HL-60/S4 (cell line): ENCODE results near the gene MC3R.
"Not testable (repeated sequence)": the region's sequence is repeated elsewhere in the genome, so short reads cannot be mapped to it uniquely, and the experiment has no call there.

Experiments
- in situ Hi-C: fragments of 300-500 bp; cut with MboI; formaldehyde crosslinking; loops from 2 replicates; pipeline ENCODE4 v1.14.3; 2022; ENCODE audit warnings: low sequenced_read_pairs

The MC3R gene

DNA sequence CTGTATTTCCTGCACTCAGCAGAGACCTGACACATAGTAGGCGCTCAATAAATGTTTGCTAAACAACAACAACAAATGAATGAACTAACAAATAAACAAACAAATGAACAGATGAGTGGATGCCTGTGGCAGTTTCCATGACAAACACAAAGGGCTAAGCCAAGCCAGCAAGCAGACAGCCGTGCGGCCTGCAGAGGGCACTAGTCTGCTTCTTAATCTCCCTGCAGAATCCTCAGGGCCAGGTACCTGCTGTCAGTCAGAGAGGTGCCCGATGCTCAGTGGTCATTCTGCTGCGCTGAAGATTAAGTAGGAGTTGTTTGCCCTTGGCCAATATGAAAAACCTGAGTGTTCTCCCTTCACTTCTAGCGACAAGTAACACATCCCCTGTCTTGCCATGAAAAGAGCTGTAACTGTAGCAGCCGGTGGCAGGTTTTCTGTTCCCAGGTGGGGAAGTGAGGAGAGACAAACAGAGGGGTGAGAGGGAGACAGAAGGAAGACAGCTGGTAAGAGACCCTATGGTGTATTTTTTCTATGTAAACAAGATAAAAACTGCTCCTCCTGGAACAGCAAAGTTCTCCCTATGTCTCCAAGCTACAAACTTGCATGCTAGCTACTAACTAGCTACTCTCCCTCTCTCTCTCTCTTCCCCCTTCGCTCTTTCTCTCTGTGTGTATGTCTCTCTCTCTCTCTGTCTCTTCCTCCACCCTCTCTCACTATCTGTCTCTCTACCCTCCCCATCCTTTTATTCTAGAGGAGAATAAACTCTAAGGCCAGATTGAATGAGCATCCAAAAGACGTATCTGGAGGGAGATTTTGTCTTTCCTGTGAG is at the start of gene MC3R:
MC3R (plus strand) TSS at position 779 of the 829 bp plus-strand sequence. CDS start 112 bp downstream, outside the sequence.
- in situ Hi-C loops, result loop anchor here (25.0 kb wide), 1 partner anchor 1561 kb away; no protein-coding TSS in a partner anchor

- in situ Hi-C loops, result no loop called here
These were observed 48.1 kb upstream of the MC3R start for GRCh38 chr20:56200456-56200855.

DNA sequence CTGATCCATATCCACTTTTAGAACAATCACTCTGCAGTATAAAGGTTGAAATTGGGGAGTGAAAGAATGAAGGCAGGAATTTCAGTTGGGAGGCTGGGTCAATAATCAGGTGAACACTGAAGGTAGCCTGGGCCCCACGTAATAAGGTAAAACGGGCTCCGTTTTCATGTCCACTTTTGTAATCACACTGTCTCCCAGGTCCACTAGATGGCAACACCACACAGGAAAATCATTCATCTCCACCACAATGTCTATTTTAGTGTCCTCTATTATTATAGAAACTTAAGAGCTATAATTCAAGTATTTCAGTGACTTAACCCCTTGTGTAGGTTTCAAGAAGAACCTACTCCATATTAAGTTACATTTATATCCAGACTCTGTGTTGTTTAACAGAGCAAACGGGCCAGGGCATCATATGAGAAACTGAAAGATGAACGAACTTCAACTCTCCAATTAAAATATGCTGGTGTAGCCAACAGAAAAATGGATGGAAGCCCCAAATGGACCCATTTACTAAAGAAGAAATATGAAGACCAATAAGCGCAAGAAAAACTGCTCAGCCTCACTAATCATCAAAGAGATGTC is 45.9 kb upstream of the MC3R start:
- in situ Hi-C loops, result no loop called here

DNA sequence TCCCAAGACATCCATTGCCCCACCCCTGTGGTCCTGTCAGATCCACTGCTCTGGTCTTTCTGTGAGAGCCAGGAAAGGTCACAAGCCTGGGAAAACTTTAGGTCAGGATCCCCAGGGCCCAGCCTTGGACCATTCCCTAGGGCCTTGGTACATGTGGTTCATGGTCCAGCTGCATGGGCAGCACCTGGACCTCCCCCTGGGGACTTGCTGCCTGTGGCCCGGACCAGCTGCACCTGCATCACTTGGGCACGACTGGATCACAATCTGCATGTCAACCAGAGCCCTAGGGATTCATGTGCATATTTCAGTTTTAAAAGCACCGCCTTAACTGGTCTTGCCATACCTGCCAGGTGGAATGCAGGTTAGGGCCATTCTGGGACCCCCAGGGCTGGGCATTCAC is 44.3 kb upstream of the MC3R start:
- in situ Hi-C loops, result no loop called here

GRCh38 chr20:56205346-56205745 is 43.2 kb upstream of the MC3R start:
- in situ Hi-C loops, result no loop called here

DNA sequence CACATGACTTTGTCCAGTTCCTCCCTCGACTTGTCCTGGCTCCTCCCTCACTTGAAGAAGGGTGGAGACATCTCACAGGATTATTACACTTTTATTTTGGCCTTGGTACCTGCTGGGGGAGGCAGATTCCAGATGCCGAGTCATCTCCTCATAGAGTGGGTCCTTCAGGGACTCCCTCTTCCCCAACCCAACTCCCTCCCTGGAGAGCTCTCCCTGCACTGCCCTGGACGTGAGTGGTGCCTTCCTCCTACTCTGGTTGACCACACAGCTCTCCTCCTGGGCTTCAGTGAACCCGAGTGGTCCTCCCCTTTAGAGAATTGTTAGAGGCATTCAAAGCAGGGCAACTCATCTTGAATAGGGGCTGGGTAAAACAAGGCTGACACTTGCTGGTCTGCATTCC is 40.9 kb upstream of the MC3R start:
- in situ Hi-C loops, result no loop called here

DNA sequence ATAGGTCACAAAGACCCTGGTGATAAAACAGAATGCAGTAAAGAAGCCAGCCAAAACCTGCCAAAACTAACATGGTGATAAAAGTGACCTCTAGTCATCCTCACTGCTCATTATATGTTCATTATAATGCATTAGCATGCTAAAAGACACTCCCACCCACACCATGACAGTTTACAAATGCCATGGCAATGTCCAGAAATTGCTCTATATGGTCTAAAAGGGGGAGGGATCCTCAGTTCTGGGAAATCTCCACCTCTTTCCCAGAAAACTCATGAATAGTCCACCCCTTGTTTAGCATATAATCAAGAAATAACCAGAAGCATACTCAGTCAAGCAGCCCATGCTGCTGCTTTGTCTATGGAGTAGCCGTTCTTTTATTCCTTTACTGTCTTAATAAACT is 40.4 kb upstream of the MC3R start:
- in situ Hi-C loops, result no loop called here

DNA sequence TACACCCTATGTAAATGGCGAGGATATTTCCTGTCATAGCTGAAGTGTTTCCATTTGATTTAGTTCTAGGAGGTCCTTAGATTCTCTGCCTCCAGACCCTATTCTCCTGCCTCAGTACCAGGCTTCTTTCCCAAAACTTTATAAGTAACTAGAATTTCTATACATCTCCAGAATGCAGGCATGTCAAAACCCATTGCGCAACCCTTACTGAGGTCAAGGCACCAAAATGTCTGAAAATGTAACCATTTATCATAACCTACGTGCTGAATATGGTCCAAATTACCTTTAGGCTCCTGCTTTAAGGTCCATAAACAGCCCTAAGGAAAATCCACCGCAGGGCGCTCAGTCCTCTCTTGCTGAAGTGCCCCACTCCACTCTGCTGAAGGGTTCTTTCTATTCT is 37.5 kb upstream of the MC3R start:
- in situ Hi-C loops, result no loop called here

DNA sequence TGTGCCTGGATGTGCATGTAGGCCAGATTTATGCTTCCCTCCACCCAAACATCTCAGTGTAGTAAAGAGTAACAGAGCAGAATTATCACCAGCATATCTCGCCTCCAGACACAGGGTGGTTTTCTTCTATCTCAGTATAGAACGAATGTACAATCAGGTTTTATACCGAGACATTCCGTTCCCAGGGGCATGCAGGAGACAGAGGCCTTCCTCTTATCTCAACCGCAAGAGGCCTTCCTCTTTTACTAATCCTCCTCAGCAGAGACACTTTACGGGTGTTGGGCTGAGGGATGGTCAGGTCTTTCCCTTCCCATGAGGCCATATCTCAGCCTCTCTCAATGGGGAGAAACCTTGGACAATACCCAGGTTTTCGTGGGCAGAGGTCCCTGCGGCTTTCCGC is 36.4 kb upstream of the MC3R start:
- in situ Hi-C loops, result no loop called here

DNA sequence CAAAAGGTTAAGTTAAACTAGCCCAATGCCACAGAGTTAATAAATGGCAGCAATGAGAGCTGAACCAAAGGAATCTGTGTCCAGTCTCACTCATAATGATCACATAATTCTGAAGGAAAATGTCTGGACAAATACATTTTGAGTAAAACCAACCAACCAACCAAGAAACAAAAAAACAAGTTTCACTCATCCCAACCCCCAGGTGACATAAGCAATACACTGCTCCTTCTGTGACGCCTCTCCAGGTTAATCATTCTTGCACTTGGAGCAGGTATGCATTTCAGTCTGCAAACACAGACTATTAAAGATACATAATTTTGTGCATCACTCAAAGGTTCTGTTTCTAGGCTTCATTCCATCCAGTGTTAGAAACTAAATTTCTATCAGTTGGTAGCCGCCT is 35.2 kb upstream of the MC3R start:
- in situ Hi-C loops, result no loop called here

- in situ Hi-C loops, result no loop called here
These were observed 33.4 kb upstream of the MC3R start for GRCh38 chr20:56215115-56215514.

- in situ Hi-C loops, result no loop called here
These were observed 30.7 kb upstream of the MC3R start for GRCh38 chr20:56217829-56218228.

GRCh38 chr20:56221186-56221585 is 27.3 kb upstream of the MC3R start:
- in situ Hi-C loops, result not testable (repeated sequence)

- in situ Hi-C loops, result no loop called here
These were observed 26.3 kb upstream of the MC3R start for GRCh38 chr20:56222201-56222600.

DNA sequence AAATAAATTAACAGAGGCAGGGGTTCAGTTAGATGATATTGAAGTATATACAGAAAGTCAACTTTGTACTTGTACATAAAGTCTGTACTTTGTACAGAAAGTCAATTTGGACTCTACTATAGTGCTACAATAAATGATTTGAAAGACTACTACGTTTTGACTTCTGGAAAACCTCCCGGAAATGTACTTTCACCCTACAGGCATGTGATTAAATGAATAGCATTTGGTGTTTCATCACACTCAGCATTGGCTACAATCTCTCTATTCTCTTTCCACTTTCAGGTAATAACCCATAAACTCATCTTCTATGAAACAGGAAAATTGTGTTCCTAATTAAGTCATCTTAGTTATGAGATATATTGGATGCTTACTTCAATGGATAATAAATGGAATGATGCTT is 25.6 kb upstream of the MC3R start:
- in situ Hi-C loops, result no loop called here

- in situ Hi-C loops, result no loop called here
These were observed 25.2 kb upstream of the MC3R start for GRCh38 chr20:56223352-56223751.

GRCh38 chr20:56228021-56228420 is 20.5 kb upstream of the MC3R start:
- in situ Hi-C loops, result loop anchor here (25.0 kb wide), 1 partner anchor 1541 kb away; no protein-coding TSS in a partner anchor

DNA sequence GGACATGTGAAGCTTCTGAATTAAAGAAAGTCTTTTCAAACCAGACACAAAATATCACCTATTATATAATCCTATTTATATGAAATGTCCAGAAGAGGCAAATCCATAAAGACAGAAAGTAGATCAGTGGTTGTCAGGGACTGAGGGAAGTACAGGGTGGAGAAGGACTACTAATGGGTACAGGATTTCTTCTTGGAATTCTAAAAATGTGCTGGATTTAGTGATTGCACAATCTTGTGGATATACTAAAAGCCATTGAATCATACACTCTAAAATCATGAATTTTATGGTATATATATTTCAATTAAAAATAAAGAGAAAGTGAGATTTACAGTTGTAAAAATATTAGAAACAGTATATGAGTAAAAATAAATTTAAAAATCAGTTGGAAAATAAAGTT is 18.7 kb upstream of the MC3R start:
- in situ Hi-C loops, result loop anchor here (25.0 kb wide), 1 partner anchor 1543 kb away; no protein-coding TSS in a partner anchor

GRCh38 chr20:56234110-56234509 is 14.4 kb upstream of the MC3R start:
- in situ Hi-C loops, result loop anchor here (25.0 kb wide), 1 partner anchor 1547 kb away; no protein-coding TSS in a partner anchor

DNA sequence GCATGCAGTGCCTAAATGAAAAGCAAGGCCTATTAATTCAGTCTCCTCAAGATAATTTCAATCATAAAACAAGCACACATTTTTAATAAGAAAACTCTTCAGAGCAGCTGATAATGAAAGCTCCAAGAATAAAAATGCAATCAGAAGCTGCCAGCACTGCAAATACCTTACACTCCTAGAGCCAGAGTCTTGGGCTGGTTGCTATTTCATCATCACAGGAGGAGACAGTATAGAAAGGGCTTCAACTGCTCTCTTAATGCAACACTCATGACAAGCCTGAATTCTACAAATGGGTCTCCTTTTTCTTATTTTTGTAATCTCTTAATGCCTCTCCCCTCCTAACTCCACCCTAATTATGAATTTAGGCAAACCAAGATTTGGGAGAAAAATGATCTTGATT is 11.2 kb upstream of the MC3R start:
- in situ Hi-C loops, result loop anchor here (25.0 kb wide), 1 partner anchor 1550 kb away; no protein-coding TSS in a partner anchor

GRCh38 chr20:56244259-56244658 is 4.3 kb upstream of the MC3R start:
- in situ Hi-C loops, result loop anchor here (25.0 kb wide), 1 partner anchor 1557 kb away; no protein-coding TSS in a partner anchor

GRCh38 chr20:56245761-56246160 is 2.8 kb upstream of the MC3R start:
- in situ Hi-C loops, result loop anchor here (25.0 kb wide), 1 partner anchor 1558 kb away; no protein-coding TSS in a partner anchor
